Activated gamma-delta T cell treated with anti-CD3 and anti-CD28 coated beads, Interleukin-2, amount 50 U/mL, for 16 hours (primary cell): ENCODE results near the gene PRDM16.

Experiments used
- DNase-seq: peaks from one replicate; pipeline ENCODE4 v3.0.0-alpha.2; 2020; ENCODE audit warnings: low read depth

Gene PRDM16

DNA sequence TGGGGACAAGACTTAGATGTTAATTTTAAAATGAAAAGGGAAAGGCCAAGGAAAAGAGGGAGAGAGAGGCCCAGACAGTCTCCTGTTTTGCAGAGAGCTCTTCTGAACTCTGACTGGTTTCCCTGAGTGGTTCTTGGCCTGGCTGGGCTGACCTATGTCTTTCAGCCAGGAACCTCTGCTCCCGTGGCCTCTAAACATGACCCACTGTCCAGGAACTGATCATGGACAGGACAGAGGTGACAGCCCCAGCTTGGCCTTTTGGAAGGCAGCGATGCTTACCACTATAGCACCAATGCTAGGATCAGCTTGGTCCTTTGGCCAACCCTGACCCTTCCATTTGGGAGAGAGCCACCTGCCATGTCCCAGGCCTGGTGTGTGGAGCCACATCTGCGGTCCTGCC lies 55.2 kb downstream of the PRDM16 start:
- DNase-seq = no peak

- DNase-seq = no peak
These were observed 56.1 kb downstream of the PRDM16 start for GRCh38 chr1:3125078-3125477.

DNA sequence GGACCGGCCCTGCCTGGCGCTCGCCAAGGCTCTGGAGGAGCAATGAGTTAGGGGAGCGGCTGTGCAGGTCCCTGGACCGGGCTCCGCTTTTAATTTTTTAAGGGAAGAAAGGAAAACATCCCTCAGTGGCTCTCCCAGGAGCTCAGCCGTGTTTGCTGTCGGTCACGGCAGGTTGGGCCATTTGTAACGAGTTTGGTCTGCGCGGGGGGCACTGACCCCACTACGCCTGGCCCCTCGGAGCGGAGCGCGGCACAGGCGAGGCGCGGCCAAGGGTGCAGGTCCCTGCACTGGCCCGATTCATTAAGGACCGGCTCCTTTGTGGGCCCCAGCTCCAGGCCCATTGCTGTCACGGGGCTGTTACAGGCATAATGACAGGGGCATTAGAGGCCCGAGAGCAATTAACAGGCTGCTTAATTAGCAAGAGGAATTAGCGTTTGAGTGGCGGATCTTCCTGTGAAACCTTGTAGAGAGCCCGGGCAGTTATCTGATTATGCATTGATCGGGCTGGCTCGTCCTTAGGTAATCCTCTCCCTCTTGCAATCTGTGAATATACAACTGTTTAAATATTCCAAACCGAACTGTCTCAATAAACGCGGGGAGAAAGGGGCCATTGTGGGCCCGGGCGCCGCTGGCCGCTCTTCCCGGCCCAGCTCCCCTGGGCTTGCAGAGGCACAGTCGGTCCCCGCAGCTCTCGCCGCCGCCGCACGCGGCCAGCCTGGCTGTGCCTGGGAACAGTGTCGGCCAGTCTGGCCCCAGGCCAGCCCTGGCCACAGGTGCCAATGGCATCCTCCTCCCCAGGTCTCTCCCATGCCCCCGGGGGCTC lies 56.8 kb downstream of the PRDM16 start:
- DNase-seq = no peak

DNA sequence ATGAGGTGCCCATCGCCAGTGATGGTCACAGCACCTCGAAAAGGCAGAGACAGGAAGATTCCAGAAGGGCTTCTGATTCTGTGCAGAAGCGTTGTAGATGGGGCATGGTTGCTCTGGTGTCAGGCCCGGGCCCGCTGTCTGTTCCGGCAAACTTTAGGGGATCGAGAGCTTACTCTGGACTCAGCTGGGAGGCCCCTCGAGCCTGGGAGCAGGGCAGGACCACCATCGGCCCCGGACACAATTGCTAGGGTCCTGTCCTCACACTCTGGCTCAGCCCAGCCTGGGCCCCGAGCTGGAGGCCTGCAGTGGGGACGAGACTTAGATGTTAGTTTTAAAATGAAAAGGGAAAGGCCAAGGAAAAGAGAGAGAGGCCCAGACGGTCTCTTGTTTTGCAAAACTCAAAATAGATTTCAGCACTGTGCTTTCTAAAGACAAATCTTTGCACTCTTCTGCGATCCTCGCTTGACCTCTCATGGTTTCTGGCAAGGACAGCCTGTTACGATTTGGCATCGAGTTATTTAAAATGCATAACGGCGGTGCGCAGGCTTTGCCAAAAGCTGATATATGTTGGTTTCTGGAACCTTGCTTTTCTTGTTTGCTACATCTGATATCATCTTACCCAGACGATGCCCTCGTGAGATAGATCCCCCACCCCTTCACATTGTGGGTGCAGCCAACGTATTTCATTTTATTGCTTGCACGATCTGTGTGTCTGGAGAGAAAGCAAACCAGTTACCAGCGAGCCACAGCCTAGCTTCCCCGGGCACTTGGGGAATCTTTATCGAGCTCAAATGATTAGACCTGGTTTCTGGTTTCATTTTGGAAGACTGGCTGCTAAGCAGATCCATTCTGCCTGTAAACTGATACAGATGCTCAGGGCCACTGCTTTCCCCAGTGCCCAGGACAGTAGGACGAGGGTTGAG lies 58.0 kb downstream of the PRDM16 start:
- DNase-seq = no peak

- no peak for DNase-seq
These were observed 58.7 kb downstream of the PRDM16 start for GRCh38 chr1:3127738-3128137.

DNA sequence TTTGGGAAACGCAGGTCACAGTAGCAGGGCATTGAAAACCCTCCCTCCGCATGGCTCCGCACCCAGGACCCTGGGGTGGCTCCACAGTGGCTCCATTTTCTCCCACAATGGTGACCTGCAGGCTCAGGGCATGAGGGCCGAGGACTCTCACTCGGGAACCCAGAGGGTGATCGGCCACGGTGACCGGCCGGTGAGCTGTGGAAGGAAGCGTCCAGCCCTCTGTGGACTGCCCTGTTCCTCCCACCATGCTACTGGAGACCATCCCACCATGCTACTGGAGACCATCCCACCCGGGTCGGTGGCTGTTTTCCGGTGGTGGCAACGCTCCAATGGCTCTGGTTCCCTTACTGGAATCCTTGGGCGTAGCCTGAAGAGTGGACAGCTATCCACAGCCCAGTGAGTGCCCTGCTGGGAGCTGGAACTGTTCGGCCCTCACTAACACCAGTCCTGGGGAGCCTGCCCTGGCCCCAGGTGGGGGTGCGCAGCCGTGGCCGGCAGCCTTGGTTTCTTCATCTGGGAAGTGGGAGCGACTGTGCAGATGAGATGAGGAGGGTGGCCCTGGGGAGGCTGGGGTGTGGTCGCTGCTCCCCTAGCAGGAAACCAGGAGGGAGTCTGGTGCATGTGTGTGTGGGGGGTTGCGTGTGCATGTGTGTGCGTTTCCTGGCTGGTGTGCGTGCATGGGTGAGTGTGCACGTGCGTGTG lies 59.6 kb downstream of the PRDM16 start:
- no peak for DNase-seq

- no peak for DNase-seq
These were observed 60.1 kb downstream of the PRDM16 start for GRCh38 chr1:3129133-3129490.

DNA sequence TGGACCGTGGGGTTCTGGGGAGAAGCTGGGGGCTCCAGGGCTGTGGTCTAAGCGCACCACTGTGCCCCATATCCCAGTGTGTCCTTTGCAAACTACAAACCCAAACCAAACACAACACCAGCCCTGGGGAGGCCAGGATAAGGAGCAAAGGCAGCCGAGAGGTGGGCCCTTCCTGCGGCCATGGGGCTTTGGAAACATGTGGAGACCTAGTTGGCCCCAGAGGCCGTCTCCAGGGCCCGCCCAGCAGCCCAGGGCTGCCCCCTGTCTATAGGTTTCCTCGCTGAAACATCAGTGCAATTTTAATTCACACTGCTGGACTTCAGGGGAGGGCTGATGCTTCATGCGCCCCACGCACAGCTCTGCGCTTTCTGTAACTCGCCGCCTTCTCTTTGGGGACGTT lies 61.3 kb downstream of the PRDM16 start:
- DNase-seq = no peak

DNA sequence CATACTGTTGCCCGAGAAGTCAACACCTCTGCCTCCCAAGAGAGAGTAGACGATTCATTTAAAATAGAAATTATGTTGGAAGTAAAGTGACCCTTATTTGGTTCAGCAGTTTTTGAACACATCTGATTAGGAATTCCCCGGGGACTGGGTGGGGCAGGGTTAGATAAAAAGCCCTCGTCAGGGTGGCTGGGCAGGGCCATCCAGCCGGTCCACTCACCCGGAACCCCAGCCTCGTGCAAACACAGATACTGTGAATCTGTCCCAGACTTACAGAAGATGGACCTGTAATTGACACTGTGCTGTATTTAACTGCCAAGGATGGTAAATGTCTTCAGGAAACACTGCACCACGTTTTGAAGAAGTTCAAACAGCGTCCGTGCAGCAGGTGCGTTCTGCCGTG lies 63.7 kb downstream of the PRDM16 start:
- DNase-seq = no peak

DNA sequence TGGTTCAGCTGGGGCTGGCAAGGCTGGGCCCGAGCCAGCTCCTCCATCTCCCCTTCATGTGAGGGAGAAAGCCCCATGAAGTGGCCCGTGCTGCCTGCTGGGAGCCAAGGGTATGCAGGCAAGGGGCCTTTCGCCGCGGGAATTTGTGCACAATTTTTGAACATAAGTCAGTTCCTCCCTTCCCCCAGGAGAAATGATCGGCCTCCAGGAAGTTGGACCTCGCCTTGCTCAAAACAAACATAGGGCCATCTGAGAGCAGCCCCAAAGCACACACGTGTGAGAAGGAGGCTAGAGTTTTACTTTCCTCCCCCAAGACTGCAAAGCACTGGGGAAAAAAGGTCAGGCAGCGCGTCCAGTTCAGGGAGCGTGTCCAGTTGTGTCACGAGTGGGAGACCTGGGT lies 64.7 kb downstream of the PRDM16 start:
- no peak for DNase-seq

- no peak for DNase-seq
These were observed 65.5 kb downstream of the PRDM16 start for GRCh38 chr1:3134381-3135072.

DNA sequence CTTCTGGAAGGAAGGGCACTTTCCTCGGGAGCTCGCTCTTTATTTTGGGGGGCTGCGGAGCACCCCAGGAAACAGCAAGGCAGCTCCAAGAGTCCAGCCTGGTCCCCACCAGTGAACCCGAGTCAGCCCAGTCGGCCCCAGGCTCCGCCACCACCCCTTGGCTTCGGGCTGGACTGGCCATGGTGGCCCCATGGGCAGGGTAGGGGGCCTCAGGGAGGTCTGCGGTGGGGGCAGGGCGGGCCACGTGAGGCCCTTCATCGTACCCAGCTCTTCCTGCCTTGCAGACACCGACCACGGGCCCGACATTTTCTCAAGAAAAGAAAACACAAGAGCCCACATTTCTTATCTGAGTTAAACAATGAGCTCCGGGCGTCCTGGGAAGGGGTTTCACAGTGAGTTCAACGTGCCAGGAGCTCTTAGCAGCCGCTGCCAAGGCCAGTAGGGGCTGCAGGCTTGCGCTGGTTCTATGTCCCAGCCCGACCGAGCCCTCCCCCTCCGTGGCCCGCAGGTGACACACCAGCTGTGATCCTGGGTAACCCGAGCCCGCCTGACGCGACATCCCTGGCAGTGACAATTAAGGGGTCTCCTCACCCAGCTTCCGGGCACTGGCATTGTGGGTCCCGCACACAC lies 66.2 kb downstream of the PRDM16 start:
- DNase-seq = no peak

GRCh38 chr1:3135744-3136455 lies 66.9 kb downstream of the PRDM16 start:
- DNase-seq = no peak

GRCh38 chr1:3136532-3136931 lies 67.5 kb downstream of the PRDM16 start:
- DNase-seq = no peak

GRCh38 chr1:3137111-3138100 lies 68.4 kb downstream of the PRDM16 start:
- DNase-seq = no peak

GRCh38 chr1:3138623-3139151 lies 69.7 kb downstream of the PRDM16 start:
- DNase-seq = no peak

GRCh38 chr1:3139451-3139852 lies 70.4 kb downstream of the PRDM16 start:
- DNase-seq = no peak

DNA sequence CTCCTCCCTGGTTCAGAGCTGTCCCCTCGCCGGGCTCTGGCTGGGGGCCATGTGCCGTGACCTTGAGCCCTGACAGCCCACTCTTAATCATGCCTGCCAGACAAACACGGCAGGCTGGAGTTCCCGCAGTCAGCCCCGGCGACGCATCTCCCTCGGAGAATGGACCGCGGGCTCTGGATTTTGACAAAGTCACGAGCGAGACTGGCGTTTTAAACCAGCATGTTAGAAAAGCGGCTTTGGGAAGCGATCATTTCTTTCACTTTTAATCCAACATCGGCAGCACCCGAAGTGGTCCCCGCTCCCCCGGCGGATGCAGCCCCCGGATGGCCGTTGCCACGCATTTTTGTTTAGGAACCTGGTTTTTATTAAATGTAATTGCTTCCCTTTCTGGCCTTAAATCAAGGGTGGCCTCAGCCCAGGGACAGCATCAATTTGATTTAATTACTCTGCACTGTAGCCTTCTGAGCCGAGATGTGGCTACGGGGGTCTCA lies 70.9 kb downstream of the PRDM16 start:
- DNase-seq = no peak

DNA sequence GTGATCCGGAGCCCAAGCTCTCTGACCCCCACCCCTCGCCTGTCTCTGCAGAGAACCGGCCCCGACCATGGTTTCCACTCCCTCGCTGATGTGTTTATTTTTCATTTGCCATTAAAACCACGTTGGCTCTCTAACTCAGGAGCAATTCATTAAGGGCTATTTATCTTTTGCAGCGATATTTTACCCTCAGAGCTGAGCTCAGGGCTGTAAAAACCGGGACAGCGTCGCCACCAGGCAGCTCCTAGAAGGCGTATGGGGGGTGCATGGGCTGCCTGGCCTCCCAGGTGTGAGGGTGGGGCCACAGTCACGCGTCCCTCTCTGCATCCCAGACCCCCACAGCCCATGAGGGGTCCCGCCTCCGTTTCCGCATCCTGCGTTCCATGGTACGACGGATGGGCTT lies 71.4 kb downstream of the PRDM16 start:
- no peak for DNase-seq
